ENCODE data around the gene CTSF. TPM values are rescaled to one million over a fixed set of nuclear protein-coding genes. Genes with fewer than 3 reads are reported as not detected.
"Not testable (repeated sequence)": the region's sequence is repeated elsewhere in the genome, so short reads cannot be mapped to it uniquely, and the experiment has no call there.

Gene CTSF
- total RNA-seq, 1 donor from 2014 or later = not detected

- TF ChIP-seq CTCF (conservative IDR thresholded peaks at IDR 0.05) = no peak
- Mint-ChIP-seq H3K27me3 (ENCODE audit: low read depth) (no peaks in the 10 kb centered on the region), H3K36me3 (ENCODE audit: low read depth) (peaks cover 7% of the 10 kb centered on the region), H3K9me3 (peaks cover 18% of the 10 kb centered on the region), H3K4me3 (no peak overlapping the region), H3K27ac (ENCODE audit: unreplicated experiment) (no peak overlapping the region), H3K4me1 (no peaks in the 10 kb centered on the region)
- DNase-seq (ENCODE audit: low read depth, low spot score) = no peak
Measured at GRCh38 chr11:66586136-66586535, 17.7 kb upstream of the CTSF start.

GRCh38 chr11:66585447-66585846 is 17.0 kb upstream of the CTSF start:
- not testable (repeated sequence) for H3K36me3 Mint-ChIP-seq (ENCODE audit: low read depth); H3K4me1 Mint-ChIP-seq; H3K4me3 Mint-ChIP-seq; H3K27ac Mint-ChIP-seq (ENCODE audit: unreplicated experiment); DNase-seq (ENCODE audit: low read depth, low spot score); H3K27me3 Mint-ChIP-seq (ENCODE audit: low read depth)
- H3K9me3 Mint-ChIP-seq = peaks cover 16% of the 10 kb centered on the region

GRCh38 chr11:66582565-66583147 is 14.2 kb upstream of the CTSF start:
- H3K4me1 Mint-ChIP-seq; H3K27ac Mint-ChIP-seq (ENCODE audit: unreplicated experiment); H3K36me3 Mint-ChIP-seq (ENCODE audit: low read depth); DNase-seq (ENCODE audit: low read depth, low spot score); H3K27me3 Mint-ChIP-seq (ENCODE audit: low read depth); H3K4me3 Mint-ChIP-seq: not testable (repeated sequence)
- peaks cover 11% of the 10 kb centered on the region for H3K9me3 Mint-ChIP-seq

- no peak for DNase-seq (ENCODE audit: low read depth, low spot score)
- Mint-ChIP-seq H3K4me3 (no peak overlapping the region), H3K27me3 (ENCODE audit: low read depth) (peaks cover 6% of the 10 kb centered on the region), H3K36me3 (ENCODE audit: low read depth) (peaks cover 5% of the 10 kb centered on the region), H3K4me1 (peaks cover 7% of the 10 kb centered on the region), H3K27ac (ENCODE audit: unreplicated experiment) (no peak overlapping the region), H3K9me3 (peaks cover 7% of the 10 kb centered on the region)
- no peak for TF ChIP-seq CTCF (conservative IDR thresholded peaks at IDR 0.05)
Measured at GRCh38 chr11:66581261-66581660, 12.9 kb upstream of the CTSF start.

GRCh38 chr11:66580803-66581202 is 12.4 kb upstream of the CTSF start:
- Mint-ChIP-seq H3K36me3 (ENCODE audit: low read depth) (peaks cover 5% of the 10 kb centered on the region), H3K27ac (ENCODE audit: unreplicated experiment) (no peak overlapping the region), H3K27me3 (ENCODE audit: low read depth) (peaks cover 6% of the 10 kb centered on the region), H3K4me3 (no peak overlapping the region), H3K9me3 (peaks cover 6% of the 10 kb centered on the region), H3K4me1 (peaks cover 7% of the 10 kb centered on the region)
- no peak for DNase-seq (ENCODE audit: low read depth, low spot score)
- no peak for TF ChIP-seq CTCF (conservative IDR thresholded peaks at IDR 0.05)

GRCh38 chr11:66579017-66579606 is 10.7 kb upstream of the CTSF start:
- Mint-ChIP-seq H3K27me3 (ENCODE audit: low read depth) (peaks cover 13% of the 10 kb centered on the region), H3K9me3 (peaks cover 6% of the 10 kb centered on the region), H3K27ac (ENCODE audit: unreplicated experiment) (no peak overlapping the region), H3K4me1 (peaks cover 7% of the 10 kb centered on the region), H3K4me3 (no peak overlapping the region), H3K36me3 (ENCODE audit: low read depth) (peaks cover 5% of the 10 kb centered on the region)
- TF ChIP-seq CTCF (conservative IDR thresholded peaks at IDR 0.05) = peak; percentile 85
- DNase-seq (ENCODE audit: low read depth, low spot score) = peak; percentile 93
